Measurements from ENCODE around the gene PRDM13. TPM values are rescaled to one million over a fixed set of nuclear protein-coding genes. Genes with fewer than 3 reads are reported as not detected.

PRDM13 gene
- total and polyA plus RNA-seq, 9 of the 15 experiments (the other 6 are each of a cell fraction or from before 2014, with no cell fraction given): not detected

- Histone ChIP-seq H3K4me2 (ENCODE audit: insufficient read depth, low read length) (no peak overlapping the region), H3K36me3 (ENCODE audit: control insufficient read depth, insufficient read depth, low read length) (no peaks in the 10 kb centered on the region), H4K20me1 (replicated peaks; ENCODE audit: control insufficient read depth, insufficient read depth, low read length) (no peaks in the 10 kb centered on the region), H3K9me1 (ENCODE audit: control insufficient read depth, insufficient read depth, low read length) (no peaks in the 10 kb centered on the region), H3K27ac (ENCODE audit: extremely low read depth, low read depth, low read length) (no peak overlapping the region), H3K27me3 (ENCODE audit: control insufficient read depth in 2 of 2, insufficient read depth in 2 of 2, low read length in 2 of 2) (peaks cover 43 to 64% of the 10 kb centered on the region in 2 experiments), H2AFZ (ENCODE audit: low read depth, low read length) (no peak overlapping the region), H3K4me1 (replicated peaks in 1 of 2; ENCODE audit: control insufficient read depth in 2 of 2, insufficient read depth in 2 of 2, low read length in 2 of 2) (peaks cover 3 to 21% of the 10 kb centered on the region in 2 experiments; a peak in 2 of 5 replicates), H3K79me2 (ENCODE audit: control insufficient read depth, insufficient read depth, low read length) (no peaks in the 10 kb centered on the region), H3K9ac (ENCODE audit: insufficient read depth in 1 of 2, low read depth in 2 of 2, low read length in 2 of 2) (no peak overlapping the region), H3K4me3 (no peak overlapping the region), H3K9me3 (replicated peaks; ENCODE audit: control insufficient read depth, insufficient read depth, low read depth, low read length) (no peaks in the 10 kb centered on the region)
- WGBS (ENCODE audit: insufficient coverage, low coverage, missing lambda C conversion rate): 21% methylated on average over 16 of the region's 16 CpGs
- ChIA-PET POLR2A (interaction anchor here (0.6 kb wide), 1 partner anchor 1620 kb away, joined by 3 read pairs; no protein-coding TSS in a partner anchor), CTCF (ENCODE audit: low intra/inter-chr PET ratio) (no interaction called here)
- ATAC-seq: no peak
- in situ Hi-C loops (cut with MboI): no loop called here
- FAIRE-seq: peak; percentile 26
- no peak for DNase-seq (ENCODE audit: extremely low read depth in 1 of 4, low spot score in 3 of 4)
- BruUV-seq (replicated peaks): no TSS peak
- TF ChIP-seq CBX2 (IDR thresholded peaks at IDR 0.05; ENCODE audit: insufficient read depth, low read length, poor library complexity, severe bottlenecking) (peak; percentile 3), BRD4 (IDR thresholded peaks at IDR 0.05) (no peak), AFF4 (CRISPR knock-in tag; IDR thresholded peaks at IDR 0.05) (no peak), ATF2 (CRISPR knock-in tag; IDR thresholded peaks at IDR 0.05) (no peak), SRSF9 (IDR thresholded peaks at IDR 0.05; ENCODE audit: borderline replicate concordance, low read depth, low read length) (no peak), ZBTB12 (CRISPR knock-in tag; IDR thresholded peaks at IDR 0.05) (no peak), SREBF1 (IDR thresholded peaks at IDR 0.05; ENCODE audit: borderline replicate concordance, low read depth, low read length) (no peak)
- intact Hi-C loops (cut with micrococcal nuclease): no loop called here
Observed at GRCh38 chr6:99605911-99606655, 550 bp upstream of the PRDM13 start.

Measured in K562 (cell line).